ENCODE data around the gene FMN1.

Gene FMN1

GRCh38 chr15:33111041-33111451, 83.5 kb downstream of the FMN1 start:
- WGBS (ENCODE audit: insufficient coverage, insufficient read length) = no CpG with 5 or more reads among the region's 1 CpG
- no peaks in the 10 kb centered on the region for H3K27me3 ChIP-seq (ENCODE audit: control insufficient read depth, insufficient read depth, low read length)
- DNase-seq (ENCODE audit: low read depth, low spot score) = no peak
- no peak overlapping the region for H3K27ac ChIP-seq (ENCODE audit: low read length)
- no peaks in the 10 kb centered on the region for H3K36me3 ChIP-seq (ENCODE audit: control insufficient read depth, insufficient read depth, low read length)
- no peaks in the 10 kb centered on the region for H3K9me3 ChIP-seq (ENCODE audit: control insufficient read depth, insufficient read depth, low read length)
- no peak overlapping the region for H3K4me3 ChIP-seq (ENCODE audit: low read length)
- H3K4me1 ChIP-seq (ENCODE audit: control insufficient read depth, insufficient read depth, low read length) = no peaks in the 10 kb centered on the region; the same call in 1 of the 2 replicates

- H3K4me1 ChIP-seq (ENCODE audit: control insufficient read depth, insufficient read depth, low read length) = no peaks in the 10 kb centered on the region; the same call in 1 of the 2 replicates
- DNase-seq (ENCODE audit: low read depth, low spot score) = no peak
- H3K27me3 ChIP-seq (ENCODE audit: control insufficient read depth, insufficient read depth, low read length) = no peaks in the 10 kb centered on the region
- no peaks in the 10 kb centered on the region for H3K9me3 ChIP-seq (ENCODE audit: control insufficient read depth, insufficient read depth, low read length)
- WGBS (ENCODE audit: insufficient coverage, insufficient read length) = no CpG with 5 or more reads among the region's 4 CpGs
- H3K27ac ChIP-seq (ENCODE audit: low read length) = no peak overlapping the region
- H3K36me3 ChIP-seq (ENCODE audit: control insufficient read depth, insufficient read depth, low read length) = no peaks in the 10 kb centered on the region
- no peak overlapping the region for H3K4me3 ChIP-seq (ENCODE audit: low read length)
These were observed 85.2 kb downstream of the FMN1 start for GRCh38 chr15:33109345-33109744.

GRCh38 chr15:33108518-33108917, 86.0 kb downstream of the FMN1 start:
- Histone ChIP-seq H3K4me1 (ENCODE audit: control insufficient read depth, insufficient read depth, low read length) (no peaks in the 10 kb centered on the region), H3K27ac (ENCODE audit: low read length) (no peak overlapping the region), H3K4me3 (ENCODE audit: low read length) (no peak overlapping the region), H3K9me3 (ENCODE audit: control insufficient read depth, insufficient read depth, low read length) (no peaks in the 10 kb centered on the region), H3K36me3 (ENCODE audit: control insufficient read depth, insufficient read depth, low read length) (no peaks in the 10 kb centered on the region), H3K27me3 (ENCODE audit: control insufficient read depth, insufficient read depth, low read length) (no peaks in the 10 kb centered on the region)
- no peak for DNase-seq (ENCODE audit: low read depth, low spot score)

GRCh38 chr15:33107950-33108349, 86.6 kb downstream of the FMN1 start:
- Histone ChIP-seq H3K27ac (ENCODE audit: low read length) (no peak overlapping the region), H3K9me3 (ENCODE audit: control insufficient read depth, insufficient read depth, low read length) (no peaks in the 10 kb centered on the region), H3K36me3 (ENCODE audit: control insufficient read depth, insufficient read depth, low read length) (no peaks in the 10 kb centered on the region), H3K4me3 (ENCODE audit: low read length) (no peak overlapping the region), H3K27me3 (ENCODE audit: control insufficient read depth, insufficient read depth, low read length) (no peaks in the 10 kb centered on the region), H3K4me1 (ENCODE audit: control insufficient read depth, insufficient read depth, low read length) (no peaks in the 10 kb centered on the region)
- no peak for DNase-seq (ENCODE audit: low read depth, low spot score)
- no CpG with 5 or more reads among the region's 2 CpGs for WGBS (ENCODE audit: insufficient coverage, insufficient read length)

GRCh38 chr15:33104212-33104611, 90.3 kb downstream of the FMN1 start:
- WGBS (ENCODE audit: insufficient coverage, insufficient read length) = no CpG with 5 or more reads among the region's 2 CpGs
- no peak overlapping the region for H3K27ac ChIP-seq (ENCODE audit: low read length)
- DNase-seq (ENCODE audit: low read depth, low spot score) = no peak

GRCh38 chr15:33101036-33101435, 93.5 kb downstream of the FMN1 start:
- H3K4me1 ChIP-seq (ENCODE audit: control insufficient read depth, insufficient read depth, low read length) = no peaks in the 10 kb centered on the region
- no CpG with 5 or more reads among the region's 3 CpGs for WGBS (ENCODE audit: insufficient coverage, insufficient read length)
- no peak for DNase-seq (ENCODE audit: low read depth, low spot score)
- H3K9me3 ChIP-seq (ENCODE audit: control insufficient read depth, insufficient read depth, low read length) = no peaks in the 10 kb centered on the region
- no peak overlapping the region for H3K27ac ChIP-seq (ENCODE audit: low read length)
- no peaks in the 10 kb centered on the region for H3K27me3 ChIP-seq (ENCODE audit: control insufficient read depth, insufficient read depth, low read length)
- no peaks in the 10 kb centered on the region for H3K36me3 ChIP-seq (ENCODE audit: control insufficient read depth, insufficient read depth, low read length)
- no peak overlapping the region for H3K4me3 ChIP-seq (ENCODE audit: low read length)

More at GRCh38 chr15:33104212-33104611, 90.3 kb downstream of the FMN1 start:
- Histone ChIP-seq H3K9me3 (ENCODE audit: control insufficient read depth, insufficient read depth, low read length) (no peaks in the 10 kb centered on the region), H3K4me1 (ENCODE audit: control insufficient read depth, insufficient read depth, low read length) (no peaks in the 10 kb centered on the region), H3K36me3 (ENCODE audit: control insufficient read depth, insufficient read depth, low read length) (no peaks in the 10 kb centered on the region), H3K27me3 (ENCODE audit: control insufficient read depth, insufficient read depth, low read length) (no peaks in the 10 kb centered on the region), H3K4me3 (ENCODE audit: low read length) (no peak overlapping the region)

- no CpG with 5 or more reads among the region's 3 CpGs for WGBS (ENCODE audit: insufficient coverage, insufficient read length)
- Histone ChIP-seq H3K36me3 (ENCODE audit: control insufficient read depth, insufficient read depth, low read length) (no peaks in the 10 kb centered on the region), H3K4me1 (ENCODE audit: control insufficient read depth, insufficient read depth, low read length) (no peaks in the 10 kb centered on the region), H3K27me3 (ENCODE audit: control insufficient read depth, insufficient read depth, low read length) (no peaks in the 10 kb centered on the region), H3K4me3 (ENCODE audit: low read length) (no peak overlapping the region), H3K27ac (ENCODE audit: low read length) (no peak overlapping the region), H3K9me3 (ENCODE audit: control insufficient read depth, insufficient read depth, low read length) (no peaks in the 10 kb centered on the region)
- no peak for DNase-seq (ENCODE audit: low read depth, low spot score)
These were observed 94.2 kb downstream of the FMN1 start for GRCh38 chr15:33100314-33100713.

GRCh38 chr15:33099739-33100138, 94.8 kb downstream of the FMN1 start:
- no peak overlapping the region for H3K27ac ChIP-seq (ENCODE audit: low read length)
- WGBS (ENCODE audit: insufficient coverage, insufficient read length) = no CpG with 5 or more reads among the region's 1 CpG
- no peaks in the 10 kb centered on the region for H3K4me1 ChIP-seq (ENCODE audit: control insufficient read depth, insufficient read depth, low read length)
- no peak for DNase-seq (ENCODE audit: low read depth, low spot score)
- no peaks in the 10 kb centered on the region for H3K27me3 ChIP-seq (ENCODE audit: control insufficient read depth, insufficient read depth, low read length)
- H3K4me3 ChIP-seq (ENCODE audit: low read length) = no peak overlapping the region
- no peaks in the 10 kb centered on the region for H3K36me3 ChIP-seq (ENCODE audit: control insufficient read depth, insufficient read depth, low read length)
- no peaks in the 10 kb centered on the region for H3K9me3 ChIP-seq (ENCODE audit: control insufficient read depth, insufficient read depth, low read length)

GRCh38 chr15:33099213-33099612, 95.3 kb downstream of the FMN1 start:
- Histone ChIP-seq H3K27ac (ENCODE audit: low read length) (no peak overlapping the region), H3K4me1 (ENCODE audit: control insufficient read depth, insufficient read depth, low read length) (no peaks in the 10 kb centered on the region), H3K9me3 (ENCODE audit: control insufficient read depth, insufficient read depth, low read length) (no peaks in the 10 kb centered on the region), H3K27me3 (ENCODE audit: control insufficient read depth, insufficient read depth, low read length) (no peaks in the 10 kb centered on the region), H3K4me3 (ENCODE audit: low read length) (no peak overlapping the region), H3K36me3 (ENCODE audit: control insufficient read depth, insufficient read depth, low read length) (no peaks in the 10 kb centered on the region)
- WGBS (ENCODE audit: insufficient coverage, insufficient read length) = no CpG with 5 or more reads among the region's 3 CpGs
- DNase-seq (ENCODE audit: low read depth, low spot score) = no peak

- no CpG with 5 or more reads among the region's 7 CpGs for WGBS (ENCODE audit: insufficient coverage, insufficient read length)
- Histone ChIP-seq H3K9me3 (ENCODE audit: control insufficient read depth, insufficient read depth, low read length) (no peaks in the 10 kb centered on the region), H3K4me3 (ENCODE audit: low read length) (no peak overlapping the region), H3K27ac (ENCODE audit: low read length) (no peak overlapping the region), H3K27me3 (ENCODE audit: control insufficient read depth, insufficient read depth, low read length) (no peaks in the 10 kb centered on the region), H3K4me1 (ENCODE audit: control insufficient read depth, insufficient read depth, low read length) (no peaks in the 10 kb centered on the region), H3K36me3 (ENCODE audit: control insufficient read depth, insufficient read depth, low read length) (no peaks in the 10 kb centered on the region)
- DNase-seq (ENCODE audit: low read depth, low spot score) = no peak
These were observed 96.1 kb downstream of the FMN1 start for GRCh38 chr15:33098094-33099058.

- Histone ChIP-seq H3K36me3 (ENCODE audit: control insufficient read depth, insufficient read depth, low read length) (no peaks in the 10 kb centered on the region), H3K9me3 (ENCODE audit: control insufficient read depth, insufficient read depth, low read length) (no peaks in the 10 kb centered on the region), H3K27ac (ENCODE audit: low read length) (no peak overlapping the region), H3K4me1 (ENCODE audit: control insufficient read depth, insufficient read depth, low read length) (no peaks in the 10 kb centered on the region), H3K4me3 (ENCODE audit: low read length) (no peak overlapping the region), H3K27me3 (ENCODE audit: control insufficient read depth, insufficient read depth, low read length) (no peaks in the 10 kb centered on the region)
- DNase-seq (ENCODE audit: low read depth, low spot score) = no peak
- WGBS (ENCODE audit: insufficient coverage, insufficient read length) = no CpG with 5 or more reads among the region's 3 CpGs
These were observed 98.4 kb downstream of the FMN1 start for GRCh38 chr15:33096134-33096533.
